NCI-H2196 treated with DMSO at 0.1 percent for 48 hours (cell line): ENCODE data around the gene ULK2.
A peak's percentile ranks its signal among the peaks of the same experiment; 100 is the strongest.

Experiments
- DNase-seq: peaks from one replicate; lab custom pipeline; 2025; ENCODE audit not compliant: unreplicated experiment; lab: John Stamatoyannopoulos, UW

The ULK2 gene

GRCh38 chr17:19728084-19728495 is 139.6 kb downstream of the ULK2 start:
- peak; percentile 77 for DNase-seq

GRCh38 chr17:19727501-19728078 is 140.1 kb downstream of the ULK2 start:
- peak; percentile 51 for DNase-seq

GRCh38 chr17:19726631-19727376 is 140.9 kb downstream of the ULK2 start:
- DNase-seq, result no peak

- no peak for DNase-seq
These were observed 142.2 kb downstream of the ULK2 start for GRCh38 chr17:19725486-19725885.

- DNase-seq, result no peak
These were observed 143.0 kb downstream of the ULK2 start for GRCh38 chr17:19724501-19725420.

- no peak for DNase-seq
These were observed 143.8 kb downstream of the ULK2 start for GRCh38 chr17:19723964-19724363.
